ENCODE measurements around the gene RPL7A.

DNA sequence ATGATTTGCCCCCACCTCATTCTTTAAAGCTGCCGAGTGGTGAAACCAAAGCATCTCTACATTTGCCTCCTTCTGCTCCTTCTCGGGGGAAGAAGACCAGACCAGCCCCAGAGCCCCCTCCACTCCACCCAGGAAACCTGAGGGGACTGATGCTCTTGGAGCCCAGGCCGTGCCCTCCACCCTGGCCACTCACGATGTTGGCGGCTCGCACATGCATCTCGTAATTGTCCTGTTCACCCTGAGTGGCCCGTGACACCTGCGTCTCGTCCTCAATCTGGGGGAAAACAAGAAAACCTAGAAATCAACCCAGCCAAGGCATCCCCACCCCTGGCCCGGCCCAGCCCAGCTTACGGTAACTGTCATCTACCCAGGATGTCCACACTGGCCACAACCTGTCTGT lies 3.0 kb upstream of the RPL7A start:
- TF ChIP-seq, protein P1, sequence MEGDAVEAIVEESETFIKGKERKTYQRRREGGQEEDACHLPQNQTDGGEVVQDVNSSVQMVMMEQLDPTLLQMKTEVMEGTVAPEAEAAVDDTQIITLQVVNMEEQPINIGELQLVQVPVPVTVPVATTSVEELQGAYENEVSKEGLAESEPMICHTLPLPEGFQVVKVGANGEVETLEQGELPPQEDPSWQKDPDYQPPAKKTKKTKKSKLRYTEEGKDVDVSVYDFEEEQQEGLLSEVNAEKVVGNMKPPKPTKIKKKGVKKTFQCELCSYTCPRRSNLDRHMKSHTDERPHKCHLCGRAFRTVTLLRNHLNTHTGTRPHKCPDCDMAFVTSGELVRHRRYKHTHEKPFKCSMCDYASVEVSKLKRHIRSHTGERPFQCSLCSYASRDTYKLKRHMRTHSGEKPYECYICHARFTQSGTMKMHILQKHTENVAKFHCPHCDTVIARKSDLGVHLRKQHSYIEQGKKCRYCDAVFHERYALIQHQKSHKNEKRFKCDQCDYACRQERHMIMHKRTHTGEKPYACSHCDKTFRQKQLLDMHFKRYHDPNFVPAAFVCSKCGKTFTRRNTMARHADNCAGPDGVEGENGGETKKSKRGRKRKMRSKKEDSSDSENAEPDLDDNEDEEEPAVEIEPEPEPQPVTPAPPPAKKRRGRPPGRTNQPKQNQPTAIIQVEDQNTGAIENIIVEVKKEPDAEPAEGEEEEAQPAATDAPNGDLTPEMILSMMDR (conservative IDR thresholded peaks at IDR 0.05; ENCODE audit: low read length), result no peak
- no peak for TF ChIP-seq EZH2phosphoT487 (IDR thresholded peaks at IDR 0.05; ENCODE audit: borderline replicate concordance)
